Testis (tissue), 3 donors: ENCODE data around the gene OGG1. TPM values are rescaled to one million over a fixed set of nuclear protein-coding genes. Genes with fewer than 3 reads are reported as not detected.

Experiments
- DNase-seq: peaks from one replicate; pipeline ENCODE4 v3.0.0-alpha.2; 2019
- H3K27ac ChIP-seq, 2 donors: fragments of 200-600 bp; sonication (generic); one replicate each; pipeline ENCODE4 v1.5.1; 2019
- H3K27me3 ChIP-seq: fragments of 200-600 bp; sonication (generic); one replicate; pipeline ENCODE4 v1.5.1; 2019
- H3K36me3 ChIP-seq: fragments of 200-600 bp; sonication (generic); one replicate; pipeline ENCODE4 v1.5.1; 2017; ENCODE audit warnings: low read depth; ENCODE audit errors: missing control alignments
- H3K4me1 ChIP-seq: fragments of 200-600 bp; sonication (generic); one replicate; pipeline ENCODE4 v1.5.1; 2019
- H3K4me3 ChIP-seq, 2 donors: fragments of 200-600 bp; sonication (generic); one replicate each; pipeline ENCODE4 v1.5.1; 2017 to 2019
- H3K9me3 ChIP-seq: fragments of 200-600 bp; sonication (generic); one replicate; pipeline ENCODE4 v1.5.1; 2017
- POLR2A ChIP-seq: fragments of 450-650 bp; IDR thresholded peaks from one replicate; pipeline ENCODE4 v1.6.1; 2017; ENCODE audit warnings: antibody characterized with exemption, mild to moderate bottlenecking, moderate library complexity
- WGBS, 2 donors: methylation state at CpG; one replicate each; pipeline ENCODE4 v1.1.5; 2018; 5-methylcytosine and 5-hydroxymethylcytosine counted together
- intact Hi-C: fragments of 100-400 bp; cut with DNase I; formaldehyde crosslinking; loops from one replicate; pipeline ENCODE4 v1.15.1; 2023; ENCODE audit warnings: low total_unique reads
- polyA plus RNA-seq: library from polyadenylated mRNA; stranded (reverse); fragments of 350-450 nt; fragmentation: Illumina TruSeq; extraction: RNeasy Lipid Tissue Mini Kit (QIAGEN cat#74804); gene quantifications from one replicate; pipeline ENCODE4 v1.2.3, GENCODE V29; 2014; ENCODE audit warnings: low read depth, low replicate concordance; ENCODE audit not compliant: insufficient read depth
- total RNA-seq, 2 donors: library from RNA; depleted of rRNA; stranded (reverse); fragments of >200 nt; gene quantifications; one replicate each; pipeline ENCODE4 v1.2.3, GENCODE V29; 2016
- TF ChIP-seq, protein P1 (sequence below), 3 experiments: fragments of 450-650 bp in 2 of 3; fragments of 200-600 bp in 1 of 3; sonication (generic) in 1 of 3; IDR thresholded peaks; one replicate each; pipeline ENCODE4 v1.5.1; 2016 to 2019; ENCODE audit warnings: antibody characterized with exemption in 3 of 3, mild to moderate bottlenecking in 2 of 3, moderate library complexity in 1 of 3

Gene OGG1
- total and polyA plus RNA-seq, 3 donors from 2014 or later: 18.8 to 36.4 (median 30.3) TPM

DNA sequence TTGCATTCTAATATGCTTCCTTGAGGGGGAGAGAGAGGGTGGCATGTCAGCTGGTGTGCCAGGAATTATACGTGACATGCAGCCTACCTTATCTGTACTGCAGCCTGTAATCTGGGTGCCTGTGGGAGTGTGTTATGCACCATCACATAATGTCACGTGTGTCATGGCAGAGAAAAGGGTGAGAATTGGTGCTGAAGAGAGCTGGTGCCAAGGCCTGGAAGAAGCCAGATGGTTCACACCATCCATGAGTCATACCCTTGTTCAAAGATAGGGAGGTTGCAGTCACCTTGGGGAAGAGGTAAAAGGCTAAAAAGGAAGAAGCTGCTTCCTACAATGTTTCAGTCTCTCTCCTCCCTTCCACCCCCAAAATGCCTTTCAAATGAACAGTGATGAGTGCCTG, 12.9 kb upstream of the OGG1 start:
- no peak overlapping the region for H3K4me3 ChIP-seq
- WGBS, 2 donors: 59 to 61% methylated on average over 2 of the region's 2 CpGs
- no peaks in the 10 kb centered on the region for H3K36me3 ChIP-seq
- no peak overlapping the region for H3K27ac ChIP-seq
- intact Hi-C loops: no loop called here
- H3K9me3 ChIP-seq: no peaks in the 10 kb centered on the region
- peaks cover 19% of the 10 kb centered on the region for H3K4me1 ChIP-seq
- TF ChIP-seq, protein P1, sequence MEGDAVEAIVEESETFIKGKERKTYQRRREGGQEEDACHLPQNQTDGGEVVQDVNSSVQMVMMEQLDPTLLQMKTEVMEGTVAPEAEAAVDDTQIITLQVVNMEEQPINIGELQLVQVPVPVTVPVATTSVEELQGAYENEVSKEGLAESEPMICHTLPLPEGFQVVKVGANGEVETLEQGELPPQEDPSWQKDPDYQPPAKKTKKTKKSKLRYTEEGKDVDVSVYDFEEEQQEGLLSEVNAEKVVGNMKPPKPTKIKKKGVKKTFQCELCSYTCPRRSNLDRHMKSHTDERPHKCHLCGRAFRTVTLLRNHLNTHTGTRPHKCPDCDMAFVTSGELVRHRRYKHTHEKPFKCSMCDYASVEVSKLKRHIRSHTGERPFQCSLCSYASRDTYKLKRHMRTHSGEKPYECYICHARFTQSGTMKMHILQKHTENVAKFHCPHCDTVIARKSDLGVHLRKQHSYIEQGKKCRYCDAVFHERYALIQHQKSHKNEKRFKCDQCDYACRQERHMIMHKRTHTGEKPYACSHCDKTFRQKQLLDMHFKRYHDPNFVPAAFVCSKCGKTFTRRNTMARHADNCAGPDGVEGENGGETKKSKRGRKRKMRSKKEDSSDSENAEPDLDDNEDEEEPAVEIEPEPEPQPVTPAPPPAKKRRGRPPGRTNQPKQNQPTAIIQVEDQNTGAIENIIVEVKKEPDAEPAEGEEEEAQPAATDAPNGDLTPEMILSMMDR (IDR thresholded peaks at IDR 0.05): no peak
- TF ChIP-seq POLR2A: no peak
- no peaks in the 10 kb centered on the region for H3K27me3 ChIP-seq
- DNase-seq: peak; percentile 31

DNA sequence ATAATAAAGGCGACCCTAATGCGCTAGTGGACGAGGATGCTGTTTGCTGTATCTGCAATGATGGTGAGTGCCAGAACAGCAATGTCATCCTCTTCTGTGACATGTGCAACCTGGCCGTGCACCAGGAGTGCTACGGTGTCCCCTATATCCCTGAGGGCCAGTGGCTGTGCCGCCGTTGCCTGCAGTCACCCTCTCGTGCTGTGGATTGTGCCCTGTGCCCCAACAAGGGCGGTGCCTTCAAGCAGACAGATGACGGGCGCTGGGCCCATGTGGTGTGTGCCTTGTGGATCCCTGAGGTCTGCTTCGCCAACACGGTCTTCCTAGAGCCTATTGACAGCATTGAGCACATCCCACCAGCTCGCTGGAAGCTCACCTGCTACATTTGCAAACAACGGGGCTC, 10.6 kb upstream of the OGG1 start:
- Histone ChIP-seq H3K27me3 (no peaks in the 10 kb centered on the region), H3K27ac (no peak overlapping the region), H3K4me1 (peaks cover 6% of the 10 kb centered on the region), H3K9me3 (no peaks in the 10 kb centered on the region), H3K4me3 (no peak overlapping the region), H3K36me3 (no peaks in the 10 kb centered on the region)
- no peak for DNase-seq
- intact Hi-C loops: no loop called here
- 95 to 98% methylated on average over 8 to 15 of the region's 15 CpGs for WGBS, 2 donors
- TF ChIP-seq, protein P1 (IDR thresholded peaks at IDR 0.05): no peak
- TF ChIP-seq POLR2A: no peak

DNA sequence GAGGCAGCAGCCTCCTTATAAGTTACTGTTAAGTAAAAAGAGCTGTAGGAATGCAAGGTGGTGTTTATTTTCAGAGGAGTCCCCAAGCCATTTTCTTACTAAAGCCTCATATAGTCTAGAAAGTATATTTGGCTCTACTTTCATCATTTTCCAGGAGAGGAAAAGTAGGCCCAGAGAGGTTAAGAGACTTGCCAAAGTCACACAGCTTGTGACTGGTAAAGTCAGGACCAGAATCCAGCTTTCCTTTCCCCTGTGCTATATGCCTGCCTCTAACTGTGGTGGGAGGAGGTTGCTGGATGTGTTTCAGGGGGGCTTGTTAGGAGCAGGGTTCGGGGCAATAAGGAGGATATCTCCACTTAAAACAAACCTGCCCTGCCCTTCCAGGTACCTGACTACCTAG, 7.2 kb upstream of the OGG1 start:
- Histone ChIP-seq H3K9me3 (no peaks in the 10 kb centered on the region), H3K27ac (no peak overlapping the region), H3K4me1 (no peaks in the 10 kb centered on the region), H3K36me3 (no peaks in the 10 kb centered on the region), H3K4me3 (no peak overlapping the region), H3K27me3 (no peaks in the 10 kb centered on the region)
- TF ChIP-seq, protein P1 (IDR thresholded peaks at IDR 0.05): no peak
- no peak for TF ChIP-seq POLR2A
- intact Hi-C loops: no loop called here
- 100% methylated on average over 1 of the region's 1 CpG for WGBS, 2 donors
- no peak for DNase-seq

DNA sequence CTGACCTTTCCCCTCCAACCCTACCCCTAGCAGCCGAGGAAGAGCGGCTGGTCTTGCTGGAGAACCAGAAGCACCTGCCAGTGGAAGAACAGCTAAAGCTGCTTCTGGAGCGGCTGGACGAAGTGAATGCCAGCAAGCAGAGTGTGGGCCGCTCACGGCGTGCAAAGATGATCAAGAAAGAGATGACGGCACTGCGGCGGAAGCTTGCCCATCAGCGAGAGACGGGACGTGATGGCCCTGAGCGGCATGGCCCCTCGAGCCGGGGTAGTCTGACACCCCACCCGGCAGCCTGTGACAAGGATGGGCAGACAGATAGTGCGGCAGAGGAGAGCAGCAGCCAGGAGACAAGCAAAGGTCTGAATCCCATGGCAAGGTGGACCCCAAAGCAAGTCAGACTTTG, 6.2 kb upstream of the OGG1 start:
- 96 to 98% methylated on average over 14 to 18 of the region's 18 CpGs for WGBS, 2 donors
- TF ChIP-seq, protein P1 (IDR thresholded peaks at IDR 0.05): no peak
- no peak for TF ChIP-seq POLR2A
- Histone ChIP-seq H3K36me3 (no peaks in the 10 kb centered on the region), H3K27ac (no peak overlapping the region), H3K4me3 (no peak overlapping the region), H3K27me3 (no peaks in the 10 kb centered on the region), H3K4me1 (no peaks in the 10 kb centered on the region), H3K9me3 (no peaks in the 10 kb centered on the region)
- intact Hi-C loops: no loop called here
- DNase-seq: no peak

DNA sequence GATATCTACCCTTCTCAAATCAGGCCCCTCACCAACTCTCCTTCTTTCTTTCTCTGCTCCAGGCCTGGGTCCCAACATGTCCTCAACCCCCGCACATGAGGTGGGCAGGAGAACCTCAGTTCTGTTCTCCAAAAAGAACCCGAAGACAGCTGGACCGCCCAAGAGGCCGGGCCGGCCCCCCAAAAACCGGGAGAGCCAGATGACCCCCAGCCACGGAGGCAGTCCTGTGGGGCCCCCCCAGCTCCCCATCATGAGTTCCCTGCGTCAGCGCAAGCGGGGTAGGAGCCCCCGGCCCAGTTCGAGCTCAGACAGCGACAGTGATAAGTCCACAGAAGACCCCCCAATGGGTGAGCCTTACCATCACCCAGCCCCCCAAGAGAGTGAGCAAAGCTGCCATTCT, 5.6 kb upstream of the OGG1 start:
- Histone ChIP-seq H3K36me3 (no peaks in the 10 kb centered on the region), H3K27ac (no peak overlapping the region), H3K27me3 (no peaks in the 10 kb centered on the region), H3K4me1 (peaks cover 5% of the 10 kb centered on the region), H3K4me3 (no peak overlapping the region), H3K9me3 (no peaks in the 10 kb centered on the region)
- intact Hi-C loops: no loop called here
- DNase-seq: no peak
- 95 to 96% methylated on average over 13 of the region's 13 CpGs for WGBS, 2 donors
- TF ChIP-seq, protein P1 (IDR thresholded peaks at IDR 0.05): no peak
- TF ChIP-seq POLR2A: no peak
